HG02981 (cell line): Measurements from ENCODE around the gene FANCE.

Source experiments
- ATAC-seq: cut with Tn5 transposase; IDR thresholded peaks from one replicate; pipeline ENCODE4 v1.9.1; 2021; ENCODE audit warnings: mild to moderate bottlenecking, moderate library complexity; ENCODE audit not compliant: unreplicated experiment

FANCE gene

GRCh38 chr6:35452183-35453090 lies at the start of gene FANCE:
TSS of gene FANCE (plus strand) at chr6:35452338. CDS start at chr6:35452546, 208 bp downstream.
- ATAC-seq: peak; percentile 86

GRCh38 chr6:35402856-35403191 lies 49.3 kb upstream of the FANCE start:
- no peak for ATAC-seq

GRCh38 chr6:35403544-35404442 lies 48.3 kb upstream of the FANCE start:
- no peak for ATAC-seq

GRCh38 chr6:35406711-35407485 lies 45.2 kb upstream of the FANCE start:
- ATAC-seq: no peak

GRCh38 chr6:35409245-35409644 lies 42.9 kb upstream of the FANCE start:
- no peak for ATAC-seq

- ATAC-seq: no peak
Observed at GRCh38 chr6:35410131-35410530, 42.0 kb upstream of the FANCE start.

- ATAC-seq: no peak
Observed at GRCh38 chr6:35411066-35411465, 41.1 kb upstream of the FANCE start.

- ATAC-seq: no peak
Observed at GRCh38 chr6:35412102-35412501, 40.0 kb upstream of the FANCE start.

- no peak for ATAC-seq
Observed at GRCh38 chr6:35413911-35414310, 38.2 kb upstream of the FANCE start.

GRCh38 chr6:35415065-35415891 lies 36.9 kb upstream of the FANCE start:
- ATAC-seq: no peak

GRCh38 chr6:35417979-35418661 lies 34.0 kb upstream of the FANCE start:
- ATAC-seq: no peak

GRCh38 chr6:35419417-35419816 lies 32.7 kb upstream of the FANCE start:
- ATAC-seq: no peak

GRCh38 chr6:35419961-35420360 lies 32.2 kb upstream of the FANCE start:
- ATAC-seq: no peak

GRCh38 chr6:35425284-35425683 lies 26.9 kb upstream of the FANCE start:
- ATAC-seq: no peak

GRCh38 chr6:35426074-35426473 lies 26.1 kb upstream of the FANCE start:
- no peak for ATAC-seq

GRCh38 chr6:35427435-35427834 lies 24.7 kb upstream of the FANCE start:
- ATAC-seq: no peak

- no peak for ATAC-seq
Observed at GRCh38 chr6:35427851-35428321, 24.3 kb upstream of the FANCE start.

- no peak for ATAC-seq
Observed at GRCh38 chr6:35428421-35429149, 23.6 kb upstream of the FANCE start.

- no peak for ATAC-seq
Observed at GRCh38 chr6:35429463-35429862, 22.7 kb upstream of the FANCE start.
